Inflammatory macrophage treated with lipopolysaccharide for 4 hours (primary cell): ENCODE data around the gene TRABD.
"Not testable (repeated sequence)": the region's sequence is repeated elsewhere in the genome, so short reads cannot be mapped to it uniquely, and the experiment has no call there.

Experiments
- DNase-seq: peaks from one replicate; pipeline ENCODE4 v3.0.0-alpha.2; 2020

TRABD gene, protein sequence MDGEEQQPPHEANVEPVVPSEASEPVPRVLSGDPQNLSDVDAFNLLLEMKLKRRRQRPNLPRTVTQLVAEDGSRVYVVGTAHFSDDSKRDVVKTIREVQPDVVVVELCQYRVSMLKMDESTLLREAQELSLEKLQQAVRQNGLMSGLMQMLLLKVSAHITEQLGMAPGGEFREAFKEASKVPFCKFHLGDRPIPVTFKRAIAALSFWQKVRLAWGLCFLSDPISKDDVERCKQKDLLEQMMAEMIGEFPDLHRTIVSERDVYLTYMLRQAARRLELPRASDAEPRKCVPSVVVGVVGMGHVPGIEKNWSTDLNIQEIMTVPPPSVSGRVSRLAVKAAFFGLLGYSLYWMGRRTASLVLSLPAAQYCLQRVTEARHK

DNA sequence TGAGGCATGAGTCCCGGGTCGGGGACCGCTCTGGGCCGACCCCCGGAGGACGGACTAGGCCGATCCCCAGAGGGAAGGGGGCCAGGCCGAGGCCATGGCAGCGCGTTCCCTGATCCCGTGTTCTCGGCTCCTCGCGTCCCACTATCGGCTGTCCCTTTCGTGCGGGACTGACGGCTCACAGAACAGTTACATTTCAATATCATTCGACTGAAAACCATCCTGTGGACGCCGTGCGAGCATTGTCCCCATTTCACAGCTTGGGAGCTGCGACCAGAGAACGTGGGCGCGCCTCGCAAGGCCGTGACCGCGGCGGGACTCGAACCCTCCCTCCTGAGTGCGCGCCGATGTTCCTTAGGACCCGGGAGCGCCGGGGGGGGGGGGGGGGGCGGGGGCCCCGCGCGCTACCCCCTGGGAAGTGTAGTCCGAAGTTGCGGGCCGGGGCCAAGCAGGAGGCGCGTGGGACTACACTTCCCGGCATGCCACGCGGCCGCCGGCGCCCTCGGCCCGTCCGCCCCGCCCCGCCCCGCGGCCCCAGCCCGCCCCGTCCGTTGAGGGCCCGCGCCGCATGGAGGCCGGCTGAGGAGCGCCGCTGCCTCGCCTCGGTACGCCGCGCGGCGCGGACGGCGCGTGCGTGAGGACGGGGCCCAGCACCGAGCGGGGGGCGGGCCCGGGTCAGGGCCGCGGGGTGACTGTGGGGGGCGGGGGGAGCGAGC, at the start of gene TRABD:
TSS of gene TRABD (plus strand) at position 539 of the 713 bp plus-strand sequence. CDS start 7,148 bp downstream, outside the sequence.
- peak; percentile 91 for DNase-seq

DNA sequence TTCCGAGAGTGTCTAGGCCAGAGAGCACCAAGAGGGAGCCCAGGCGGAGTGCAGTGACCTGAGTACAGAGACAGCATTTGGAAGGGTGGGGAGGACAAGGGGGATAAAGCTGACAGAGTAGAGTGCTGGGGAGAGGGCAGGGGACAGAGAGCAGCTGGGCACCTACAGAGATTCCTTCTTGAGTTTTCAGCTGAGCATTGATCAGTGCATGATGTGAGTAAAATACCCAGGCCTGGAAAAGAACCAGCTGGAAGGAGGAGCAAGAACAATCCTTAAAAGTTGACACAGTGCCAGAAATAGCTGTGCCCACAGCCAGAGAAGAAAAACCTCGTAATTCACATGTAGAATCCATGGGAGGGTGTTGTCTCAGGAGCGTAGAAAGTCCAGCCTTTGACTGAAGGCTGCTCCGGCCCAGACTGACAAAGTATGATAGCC, 49.1 kb upstream of the TRABD start:
- no peak for DNase-seq

GRCh38 chr22:50137277-50137676, 48.4 kb upstream of the TRABD start:
- not testable (repeated sequence) for DNase-seq

DNA sequence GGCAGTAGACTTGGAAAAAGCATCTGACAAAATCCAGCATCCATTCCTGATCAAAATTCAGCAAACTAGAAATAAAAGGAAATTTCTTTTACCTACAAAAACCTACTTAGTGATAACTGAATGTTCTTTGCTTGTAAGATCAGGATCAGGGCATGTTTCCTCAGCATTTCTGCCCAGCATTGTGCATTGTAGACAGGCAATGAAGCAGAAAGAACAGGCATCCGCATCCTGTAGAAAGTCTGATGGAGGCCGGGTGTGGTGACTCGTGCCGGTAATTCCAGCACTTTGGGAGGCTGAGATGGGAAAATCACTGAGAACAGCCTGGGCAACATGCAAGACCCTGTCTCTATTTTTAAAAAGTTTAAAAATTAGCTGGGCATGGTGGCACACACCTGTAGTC, 47.7 kb upstream of the TRABD start:
- DNase-seq: no peak

DNA sequence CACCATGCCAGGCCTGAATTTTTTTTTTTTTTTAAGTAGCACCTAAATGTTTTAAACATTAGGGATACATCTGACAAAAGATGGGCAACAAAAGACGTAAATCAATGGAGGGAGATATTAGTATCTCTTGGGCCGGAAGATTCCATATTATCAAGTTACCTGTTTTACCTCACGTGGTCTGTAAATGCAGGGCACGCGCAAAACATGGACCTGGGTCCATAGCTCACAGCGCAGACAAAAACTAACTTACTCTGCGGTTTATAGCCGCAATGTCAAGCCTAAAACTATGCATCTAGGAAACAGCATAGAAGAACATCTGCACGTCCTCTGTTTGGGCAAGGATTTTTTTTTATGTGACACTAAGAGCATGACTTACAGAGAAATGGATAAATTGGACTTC, 46.7 kb upstream of the TRABD start:
- no peak for DNase-seq

- DNase-seq: no peak
Observed at GRCh38 chr22:50139843-50140415, 45.8 kb upstream of the TRABD start.

DNA sequence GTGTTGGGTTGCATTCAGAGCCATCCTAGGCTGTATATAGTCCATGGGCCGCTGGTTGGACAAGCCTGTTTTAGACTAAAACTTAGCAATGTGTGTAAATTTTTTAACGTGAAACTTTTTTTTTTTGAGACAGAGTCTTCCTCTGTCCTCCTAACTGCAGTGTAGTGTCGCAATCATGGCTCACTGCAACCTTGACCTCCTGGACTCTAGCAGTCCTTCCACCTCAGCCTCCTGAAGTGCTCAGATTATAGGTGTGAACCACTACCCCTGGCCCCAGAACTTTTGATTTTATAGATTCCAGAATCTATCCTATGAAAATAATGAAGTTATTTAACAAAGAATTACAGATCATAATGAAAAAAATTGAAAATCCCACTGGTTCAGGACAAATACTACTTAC, 45.1 kb upstream of the TRABD start:
- DNase-seq: no peak

GRCh38 chr22:50141462-50141861, 44.3 kb upstream of the TRABD start:
- DNase-seq: no peak

- no peak for DNase-seq
Observed at GRCh38 chr22:50141891-50142363, 43.8 kb upstream of the TRABD start.

DNA sequence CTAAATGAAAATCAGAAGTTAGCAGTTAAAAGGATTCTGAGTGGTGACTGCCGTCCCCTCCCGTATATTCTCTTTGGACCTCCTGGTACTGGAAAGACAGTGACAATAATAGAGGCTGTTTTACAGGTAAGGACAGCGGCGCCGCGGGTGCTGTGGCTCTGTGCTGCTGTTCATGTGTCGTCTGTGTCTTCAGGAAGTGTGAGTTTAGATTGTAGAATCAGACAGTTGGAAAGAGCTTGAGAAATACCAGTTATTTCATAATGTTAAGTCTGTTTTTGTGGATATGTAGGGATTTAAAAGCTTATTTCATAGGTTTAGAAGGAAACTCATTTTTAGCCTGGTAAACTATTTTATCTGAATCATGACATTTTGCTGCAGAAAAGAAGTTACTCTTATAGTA, 42.6 kb upstream of the TRABD start:
- no peak for DNase-seq

DNA sequence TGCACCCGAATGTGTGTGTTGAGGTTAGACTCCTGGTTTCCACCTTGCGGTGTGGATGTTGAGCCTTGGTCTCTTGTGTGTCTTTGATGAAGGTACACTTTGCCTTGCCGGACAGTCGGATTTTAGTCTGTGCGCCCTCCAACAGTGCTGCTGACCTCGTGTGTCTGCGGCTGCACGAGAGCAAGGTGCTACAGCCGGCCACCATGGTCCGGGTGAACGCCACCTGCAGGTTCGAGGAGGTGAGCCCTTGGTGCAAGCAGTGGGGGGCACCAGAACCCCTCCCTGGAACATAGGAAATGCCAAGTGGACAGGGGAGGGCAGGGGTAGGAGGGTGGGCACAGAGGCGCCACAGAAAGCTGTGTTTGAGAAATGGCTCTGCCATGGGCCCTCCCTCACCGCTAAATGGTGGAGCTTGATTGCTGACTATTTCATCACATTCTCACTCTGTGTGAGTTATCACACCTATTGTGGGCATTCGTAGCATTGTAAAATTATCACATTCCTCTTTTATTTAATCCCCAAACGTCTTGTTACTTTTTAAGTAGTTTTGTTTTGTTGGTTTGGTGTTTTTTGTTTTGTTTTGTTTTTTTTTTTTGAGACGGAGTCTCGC, 41.6 kb upstream of the TRABD start:
- no peak for DNase-seq

- no peak for DNase-seq
Observed at GRCh38 chr22:50145721-50146438, 39.8 kb upstream of the TRABD start.

DNA sequence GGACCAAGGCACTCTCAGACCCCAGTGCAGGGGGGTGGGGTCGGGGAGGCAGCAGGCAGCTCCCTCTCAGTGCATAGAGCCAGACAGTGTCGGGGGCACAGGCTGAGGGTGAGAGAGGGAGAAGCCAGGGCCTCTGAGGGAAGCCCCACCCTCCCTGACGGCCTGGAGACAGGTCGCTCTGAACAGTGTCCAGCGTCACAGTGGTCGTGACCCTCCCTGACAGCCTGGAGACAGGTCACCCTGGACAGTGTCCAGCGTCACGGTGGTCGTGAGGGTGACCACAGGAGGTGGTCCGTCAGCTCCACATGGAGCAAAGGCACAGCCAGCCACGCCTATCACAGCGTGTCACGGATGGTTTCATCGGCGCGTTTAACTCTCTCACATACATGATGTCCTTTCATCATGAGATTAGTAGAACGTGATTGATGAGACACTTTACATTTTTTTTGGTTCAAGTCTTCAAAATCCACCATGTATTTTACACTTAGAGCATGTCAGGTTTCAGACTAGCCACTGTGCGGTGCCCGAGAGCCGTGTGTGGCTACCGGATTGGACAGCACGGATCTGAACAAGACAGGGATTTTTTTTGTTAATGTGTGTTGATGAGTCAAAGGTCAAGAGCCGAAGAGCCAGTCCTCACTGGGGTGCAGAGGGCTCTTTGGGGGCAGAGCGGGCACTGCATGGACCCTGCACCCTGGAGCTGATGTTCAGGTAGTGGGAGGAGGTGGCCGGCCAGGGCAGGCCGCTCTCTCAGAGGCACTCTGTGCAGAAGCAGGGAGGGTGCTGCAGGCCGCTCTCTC, 39.1 kb upstream of the TRABD start:
- peak; percentile 28 for DNase-seq

DNA sequence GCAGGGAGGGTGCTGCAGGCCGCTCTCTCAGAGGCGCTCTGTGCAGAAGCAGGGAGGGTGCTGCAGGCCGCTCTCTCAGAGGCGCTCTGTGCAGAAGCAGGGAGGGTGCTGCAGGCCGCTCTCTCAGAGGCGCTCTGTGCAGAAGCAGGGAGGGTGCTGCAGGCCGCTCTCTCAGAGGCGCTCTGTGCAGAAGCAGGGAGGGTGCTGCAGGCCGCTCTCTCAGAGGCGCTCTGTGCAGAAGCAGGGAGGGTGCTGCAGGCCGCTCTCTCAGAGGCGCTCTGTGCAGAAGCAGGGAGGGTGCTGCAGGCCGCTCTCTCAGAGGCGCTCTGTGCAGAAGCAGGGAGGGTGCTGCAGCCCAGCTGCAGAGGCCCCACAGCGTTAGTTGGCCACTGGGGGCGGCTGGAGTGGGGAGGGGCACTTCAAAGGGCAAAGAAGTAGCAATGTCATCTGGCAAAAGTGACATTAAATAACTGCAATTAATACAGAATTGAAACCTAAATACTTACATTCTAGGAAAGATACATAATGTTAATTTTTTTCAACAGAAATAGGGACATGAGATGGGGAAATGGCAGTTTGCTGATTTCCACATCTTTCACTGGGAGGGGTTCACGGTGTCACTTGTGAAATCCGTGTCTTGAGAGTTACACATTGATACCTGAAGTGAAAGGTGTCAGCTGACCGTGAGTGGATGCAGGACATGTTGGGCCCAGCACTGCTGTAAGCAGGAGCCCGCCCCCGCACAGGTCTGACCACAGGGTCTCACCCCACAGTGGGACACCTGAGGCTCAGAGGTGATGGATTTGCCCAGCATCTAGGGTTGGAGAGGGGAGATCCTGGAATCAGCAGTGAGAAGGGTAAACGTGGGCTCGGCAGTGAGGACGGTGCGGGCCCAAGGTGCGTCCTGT, 38.2 kb upstream of the TRABD start:
- DNase-seq: peak; percentile 10

DNA sequence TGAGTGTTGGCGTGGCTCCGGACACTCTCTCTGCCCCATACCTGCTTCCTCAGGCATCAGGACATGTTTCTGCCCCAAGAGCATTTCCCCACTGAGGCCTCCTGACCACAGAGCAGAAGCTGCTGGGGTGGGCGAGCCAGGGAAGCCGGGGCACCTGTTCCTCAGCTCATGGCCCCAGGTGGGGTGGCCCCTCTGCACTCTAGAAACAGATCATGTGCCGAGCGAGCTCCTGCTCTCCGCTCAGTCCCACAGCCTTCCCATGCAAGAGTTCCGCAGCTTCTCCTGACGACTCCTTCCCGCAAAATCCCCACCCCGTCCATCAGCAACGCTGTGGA, 37.6 kb upstream of the TRABD start:
- DNase-seq: no peak

GRCh38 chr22:50148991-50149721, 36.6 kb upstream of the TRABD start:
- DNase-seq: peak; percentile 65

DNA sequence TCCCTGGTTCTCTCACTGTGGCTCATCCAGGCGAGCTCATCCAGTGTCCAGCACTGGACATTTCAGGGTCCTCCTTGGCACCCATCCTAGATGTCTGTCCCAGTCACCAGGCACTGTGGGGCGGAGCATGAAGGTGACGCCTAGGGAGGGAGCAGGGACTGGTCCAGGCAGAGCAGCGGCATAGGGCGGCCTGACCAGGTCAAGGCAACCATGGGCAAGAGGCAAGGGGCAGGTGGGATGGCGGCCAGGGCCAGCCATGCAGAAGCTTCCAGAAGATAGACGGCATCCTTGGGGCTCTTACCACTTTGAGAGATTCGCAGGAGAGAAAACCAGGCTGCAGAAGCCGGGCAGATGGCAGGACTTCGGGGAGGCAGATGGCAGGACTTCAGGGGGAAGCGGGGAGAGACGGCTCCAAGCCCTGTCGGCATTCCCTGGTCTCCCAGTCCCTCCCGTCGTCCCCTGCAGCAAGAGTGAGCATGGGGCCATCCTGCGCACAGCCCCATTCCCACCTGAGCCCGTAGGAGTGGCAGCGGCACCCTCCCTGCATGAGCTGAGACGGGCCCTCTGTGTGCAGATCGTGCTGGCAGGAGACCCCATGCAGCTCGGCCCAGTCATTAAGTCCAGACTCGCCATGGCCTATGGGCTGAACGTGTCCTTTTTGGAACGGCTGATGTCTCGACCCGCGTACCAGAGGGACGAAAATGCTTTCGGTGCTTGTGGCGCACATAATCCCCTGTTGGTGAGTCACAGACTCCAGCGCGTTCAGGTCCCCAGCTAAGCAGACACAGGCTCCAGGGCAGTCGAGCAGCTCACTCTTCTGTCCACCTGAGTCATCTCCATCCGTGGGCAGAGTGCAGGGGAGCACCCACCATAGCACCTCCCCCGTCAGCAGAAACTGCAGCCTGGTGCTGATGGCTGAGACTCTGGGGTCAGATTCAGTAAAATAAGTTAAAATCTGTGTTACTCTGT, 35.3 kb upstream of the TRABD start:
- no peak for DNase-seq

DNA sequence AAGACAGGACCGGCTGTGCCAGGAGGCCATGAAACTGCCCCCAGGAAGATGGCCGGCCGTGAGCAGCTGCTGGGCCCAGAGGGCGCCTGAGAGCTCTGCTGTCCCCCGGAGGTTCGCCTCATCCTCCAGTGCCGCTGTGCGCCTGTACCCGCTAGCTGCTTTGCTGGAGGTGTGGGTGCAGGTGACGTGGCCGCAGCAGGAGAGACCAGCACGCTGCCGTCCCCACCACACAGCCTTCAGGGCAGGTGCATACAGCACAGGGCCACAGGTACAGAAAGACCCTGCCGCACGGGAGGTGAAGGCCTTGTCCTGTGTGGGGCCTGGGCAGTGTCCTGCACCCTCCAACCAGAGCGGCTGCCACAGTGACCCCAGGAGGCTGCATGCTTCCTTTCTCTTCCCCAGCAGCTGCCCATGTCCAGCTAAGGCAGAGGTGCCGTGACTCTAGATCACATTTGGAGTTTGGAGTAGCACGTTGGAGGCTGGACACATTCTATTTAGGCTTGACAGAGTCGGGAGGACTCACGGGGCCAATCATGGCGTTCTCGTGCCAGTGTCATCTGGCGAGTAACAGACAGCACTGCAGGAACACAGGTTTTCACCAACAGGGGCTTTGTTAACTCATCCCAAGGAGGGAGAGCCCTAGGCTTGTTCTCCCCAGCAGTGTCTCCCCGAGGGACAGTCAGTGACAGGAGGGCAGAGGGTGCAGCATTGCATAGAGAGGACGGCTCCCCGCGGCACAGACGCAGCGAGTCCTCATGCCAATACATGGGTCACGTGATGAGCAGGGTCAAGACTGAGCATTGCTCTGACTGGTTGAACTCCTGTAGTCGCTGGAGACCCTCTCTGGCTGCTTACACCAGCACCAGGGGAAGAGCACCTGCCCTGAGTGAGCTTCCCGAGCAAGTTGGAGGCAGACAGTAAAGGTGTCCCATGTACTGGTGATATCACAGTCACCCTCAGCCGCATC, 33.9 kb upstream of the TRABD start:
- no peak for DNase-seq
